Measurements from ENCODE around the gene EPN2.

- no peak for TF ChIP-seq CTCF (IDR thresholded peaks at IDR 0.05)
- TF ChIP-seq POLR2A (IDR thresholded peaks at IDR 0.05), result no peak
Observed at GRCh38 chr17:19295473-19296135, 58.4 kb downstream of the EPN2 start.
